ENCODE results near the gene UBE2L5. TPM values are rescaled to one million over a fixed set of nuclear protein-coding genes. Genes with fewer than 3 reads are reported as not detected.
A peak's percentile ranks its signal among the peaks of the same experiment; 100 is the strongest.

The UBE2L5 gene
- total RNA-seq, 1 donor = not detected

- Histone ChIP-seq H3K9me3 (ENCODE audit: low read depth, low read length) (no peaks in the 10 kb centered on the region), H3K79me2 (ENCODE audit: insufficient read depth, low read length) (no peaks in the 10 kb centered on the region), H3K4me2 (ENCODE audit: insufficient read depth, low read length) (no peak overlapping the region), H3K36me3 (ENCODE audit: insufficient read depth, low read length) (no peaks in the 10 kb centered on the region), H3K27ac (ENCODE audit: low read depth, low read length) (no peak overlapping the region), H2AFZ (ENCODE audit: low read length) (no peak overlapping the region), H4K20me1 (ENCODE audit: insufficient read depth, low read length) (no peaks in the 10 kb centered on the region), H3K4me1 (ENCODE audit: insufficient read depth, low read length) (peaks cover 11% of the 10 kb centered on the region), H3K27me3 (ENCODE audit: insufficient read depth, low read length) (peaks cover 6% of the 10 kb centered on the region), H3K4me3 (ENCODE audit: insufficient read depth, low read length) (no peak overlapping the region)
- DNase-seq (ENCODE audit: insufficient read length, low spot score, missing footprints) = no peak
- no peak for TF ChIP-seq CTCF (IDR thresholded peaks at IDR 0.05; ENCODE audit: extremely low read depth, low read depth, low read length)
Observed at GRCh38 chr13:30404207-30404606, 18.1 kb upstream of the UBE2L5 start.

GRCh38 chr13:30406779-30407416 lies 15.4 kb upstream of the UBE2L5 start:
- DNase-seq (ENCODE audit: insufficient read length, low spot score, missing footprints) = peak; percentile 37

GRCh38 chr13:30408319-30409101 lies 13.8 kb upstream of the UBE2L5 start:
- TF ChIP-seq CTCF (IDR thresholded peaks at IDR 0.05; ENCODE audit: extremely low read depth, low read depth, low read length) = peak; percentile 47
- Histone ChIP-seq H3K4me3 (ENCODE audit: insufficient read depth, low read length) (peak overlapping the region; percentile 68), H3K27ac (ENCODE audit: low read depth, low read length) (peak overlapping the region; percentile 71)

More at GRCh38 chr13:30406779-30407416, 15.4 kb upstream of the UBE2L5 start:
- H3K79me2 ChIP-seq (ENCODE audit: insufficient read depth, low read length) = no peaks in the 10 kb centered on the region
- H3K4me2 ChIP-seq (ENCODE audit: insufficient read depth, low read length) = no peak overlapping the region
- peaks cover 28% of the 10 kb centered on the region for H3K4me1 ChIP-seq (ENCODE audit: insufficient read depth, low read length)
- no peak overlapping the region for H2AFZ ChIP-seq (ENCODE audit: low read length)
- no peaks in the 10 kb centered on the region for H4K20me1 ChIP-seq (ENCODE audit: insufficient read depth, low read length)
- H3K9me3 ChIP-seq (ENCODE audit: low read depth, low read length) = no peaks in the 10 kb centered on the region
- no peak overlapping the region for H3K4me3 ChIP-seq (ENCODE audit: insufficient read depth, low read length)
- H3K27ac ChIP-seq (ENCODE audit: low read depth, low read length) = no peak overlapping the region
- H3K27me3 ChIP-seq (ENCODE audit: insufficient read depth, low read length) = peaks cover 6% of the 10 kb centered on the region
- H3K36me3 ChIP-seq (ENCODE audit: insufficient read depth, low read length) = no peaks in the 10 kb centered on the region
- no peak for TF ChIP-seq CTCF (IDR thresholded peaks at IDR 0.05; ENCODE audit: extremely low read depth, low read depth, low read length)

More at GRCh38 chr13:30408319-30409101, 13.8 kb upstream of the UBE2L5 start:
- H3K9me3 ChIP-seq (ENCODE audit: low read depth, low read length) = no peaks in the 10 kb centered on the region
- H3K4me2 ChIP-seq (ENCODE audit: insufficient read depth, low read length) = peak overlapping the region; percentile 72
- no peaks in the 10 kb centered on the region for H4K20me1 ChIP-seq (ENCODE audit: insufficient read depth, low read length)
- H3K79me2 ChIP-seq (ENCODE audit: insufficient read depth, low read length) = no peaks in the 10 kb centered on the region
- peak; percentile 97 for DNase-seq (ENCODE audit: insufficient read length, low spot score, missing footprints)
- peaks cover 2% of the 10 kb centered on the region for H3K27me3 ChIP-seq (ENCODE audit: insufficient read depth, low read length)
- H3K36me3 ChIP-seq (ENCODE audit: insufficient read depth, low read length) = no peaks in the 10 kb centered on the region
- H2AFZ ChIP-seq (ENCODE audit: low read length) = peak overlapping the region; percentile 90
- peaks cover 28% of the 10 kb centered on the region for H3K4me1 ChIP-seq (ENCODE audit: insufficient read depth, low read length)

Measured in osteoblast (primary cell).